ENCODE data around the gene AP3S1. TPM values are rescaled to one million over a fixed set of nuclear protein-coding genes. Genes with fewer than 3 reads are reported as not detected.
"Not testable (repeated sequence)": the region's sequence is repeated elsewhere in the genome, so short reads cannot be mapped to it uniquely, and the experiment has no call there.

AP3S1 gene
- polyA plus RNA-seq, 3 donors = 30.2 to 86.1 (median 84.8) TPM

DNA sequence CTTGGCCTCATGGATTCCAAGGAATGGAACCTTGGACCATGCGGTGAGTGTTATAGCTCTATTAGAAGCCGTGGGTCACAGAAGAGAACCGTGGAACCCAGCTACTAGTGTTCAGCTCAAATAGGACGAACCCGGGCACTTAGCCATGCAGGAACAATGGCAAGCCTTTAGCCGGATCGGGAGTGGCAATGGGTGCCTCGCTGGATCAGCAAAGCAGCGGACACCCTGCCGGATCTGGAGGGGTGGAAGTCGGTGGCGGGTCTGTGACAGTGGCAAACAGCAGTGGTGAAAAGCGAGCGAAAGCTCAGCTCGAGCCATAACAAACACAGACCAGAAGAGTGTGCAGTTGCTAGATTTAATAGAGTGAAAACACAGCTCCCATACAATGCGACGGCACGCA, 22.9 kb upstream of the AP3S1 start:
- H3K27ac Mint-ChIP-seq = peak overlapping the region in 1 of 7 donors; percentile 8
- peak overlapping the region in 1 of 2 donors; percentile 40 for H3K4me3 Mint-ChIP-seq
- H3K4me3 ChIP-seq (replicated peaks in 1 of 3; ENCODE audit: low read depth in 2 of 3, low read length in 3 of 3) = no peak overlapping the region
- no peak overlapping the region for H3K9ac ChIP-seq (ENCODE audit: insufficient read depth, low read length, poor library complexity, severe bottlenecking)
- H3K27ac ChIP-seq (ENCODE audit: low read depth in 1 of 2, low read length in 2 of 2) = no peak overlapping the region
- TF ChIP-seq, protein P1, sequence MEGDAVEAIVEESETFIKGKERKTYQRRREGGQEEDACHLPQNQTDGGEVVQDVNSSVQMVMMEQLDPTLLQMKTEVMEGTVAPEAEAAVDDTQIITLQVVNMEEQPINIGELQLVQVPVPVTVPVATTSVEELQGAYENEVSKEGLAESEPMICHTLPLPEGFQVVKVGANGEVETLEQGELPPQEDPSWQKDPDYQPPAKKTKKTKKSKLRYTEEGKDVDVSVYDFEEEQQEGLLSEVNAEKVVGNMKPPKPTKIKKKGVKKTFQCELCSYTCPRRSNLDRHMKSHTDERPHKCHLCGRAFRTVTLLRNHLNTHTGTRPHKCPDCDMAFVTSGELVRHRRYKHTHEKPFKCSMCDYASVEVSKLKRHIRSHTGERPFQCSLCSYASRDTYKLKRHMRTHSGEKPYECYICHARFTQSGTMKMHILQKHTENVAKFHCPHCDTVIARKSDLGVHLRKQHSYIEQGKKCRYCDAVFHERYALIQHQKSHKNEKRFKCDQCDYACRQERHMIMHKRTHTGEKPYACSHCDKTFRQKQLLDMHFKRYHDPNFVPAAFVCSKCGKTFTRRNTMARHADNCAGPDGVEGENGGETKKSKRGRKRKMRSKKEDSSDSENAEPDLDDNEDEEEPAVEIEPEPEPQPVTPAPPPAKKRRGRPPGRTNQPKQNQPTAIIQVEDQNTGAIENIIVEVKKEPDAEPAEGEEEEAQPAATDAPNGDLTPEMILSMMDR (IDR thresholded peaks at IDR 0.05) = no peak
- peaks cover 0 to 15% of the 10 kb centered on the region in 2 donors for H3K9me3 ChIP-seq (replicated peaks in 1 of 2; ENCODE audit: control insufficient read depth in 1 of 2, insufficient read depth in 1 of 2, low read length in 2 of 2)
- DNase-seq = no peak
- no peaks in the 10 kb centered on the region for H4K20me1 ChIP-seq (ENCODE audit: insufficient read depth, low read length)
- peaks cover 0 to 12% (median 10%) of the 10 kb centered on the region in 7 donors for H3K9me3 Mint-ChIP-seq
- H3K79me2 ChIP-seq (ENCODE audit: insufficient read depth, low read length) = no peaks in the 10 kb centered on the region
- peaks cover 17% of the 10 kb centered on the region for H3K4me1 Mint-ChIP-seq
- H3K27me3 ChIP-seq (ENCODE audit: control insufficient read depth in 2 of 2, insufficient read depth in 2 of 2, low read length in 2 of 2) = peaks cover 46 to 58% of the 10 kb centered on the region in 2 donors
- WGBS (ENCODE audit: insufficient coverage) = 98% methylated on average over 10 of the region's 18 CpGs
- H2AFZ ChIP-seq (ENCODE audit: insufficient read depth, low read depth, low read length, poor library complexity, severe bottlenecking) = no peak overlapping the region
- H3K36me3 ChIP-seq (replicated peaks in 1 of 2; ENCODE audit: control insufficient read depth in 1 of 2, insufficient read depth in 2 of 2, low read length in 2 of 2) = no peaks in the 10 kb centered on the region
- H3K27me3 Mint-ChIP-seq (ENCODE audit: low read depth in 3 of 3) = peaks cover 57 to 63% (median 59%) of the 10 kb centered on the region in 3 donors
- peaks cover 12 to 16% of the 10 kb centered on the region in 2 donors for H3K4me1 ChIP-seq (ENCODE audit: control insufficient read depth in 1 of 2, insufficient read depth in 2 of 2, low read length in 2 of 2)
- intact Hi-C loops (cut with micrococcal nuclease) = no loop called here
- H3K36me3 Mint-ChIP-seq = peaks cover 3 to 5% of the 10 kb centered on the region in 2 donors
- H3K4me2 ChIP-seq (replicated peaks; ENCODE audit: extremely low read depth, low read length, poor library complexity, severe bottlenecking) = no peak overlapping the region

DNA sequence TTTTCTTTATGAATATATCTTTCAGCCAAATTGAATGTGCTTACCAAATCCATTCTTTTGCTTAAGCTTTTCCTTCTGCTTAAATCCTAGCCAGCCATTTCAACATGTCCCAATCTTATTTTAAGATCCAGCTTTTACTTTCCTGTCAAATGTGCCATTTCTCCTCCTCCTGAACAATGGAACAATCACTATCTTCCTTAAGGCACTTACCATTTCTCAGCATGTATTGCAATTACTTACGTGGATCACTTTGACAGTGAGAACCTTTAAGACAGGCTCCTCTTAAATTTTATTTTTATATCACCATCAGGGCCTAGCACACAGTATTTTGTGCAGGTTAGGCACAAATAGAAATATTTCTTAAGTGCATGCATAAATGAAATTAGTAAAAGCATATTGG, 20.9 kb upstream of the AP3S1 start:
- Histone ChIP-seq H3K4me1 (ENCODE audit: control insufficient read depth in 1 of 2, insufficient read depth in 2 of 2, low read length in 2 of 2) (peaks cover 9 to 11% of the 10 kb centered on the region in 2 donors), H3K36me3 (replicated peaks in 1 of 2; ENCODE audit: control insufficient read depth in 1 of 2, insufficient read depth in 2 of 2, low read length in 2 of 2) (no peaks in the 10 kb centered on the region), H3K9ac (ENCODE audit: insufficient read depth, low read length, poor library complexity, severe bottlenecking) (no peak overlapping the region), H3K27ac (ENCODE audit: low read depth in 1 of 2, low read length in 2 of 2) (no peak overlapping the region), H3K4me2 (replicated peaks; ENCODE audit: extremely low read depth, low read length, poor library complexity, severe bottlenecking) (no peak overlapping the region), H3K9me3 (replicated peaks in 1 of 2; ENCODE audit: control insufficient read depth in 1 of 2, insufficient read depth in 1 of 2, low read length in 2 of 2) (peaks cover 0 to under 1% of the 10 kb centered on the region in 2 donors), H3K79me2 (ENCODE audit: insufficient read depth, low read length) (no peaks in the 10 kb centered on the region), H3K4me3 (replicated peaks in 1 of 3; ENCODE audit: low read depth in 2 of 3, low read length in 3 of 3) (no peak overlapping the region), H4K20me1 (ENCODE audit: insufficient read depth, low read length) (no peaks in the 10 kb centered on the region), H2AFZ (ENCODE audit: insufficient read depth, low read depth, low read length, poor library complexity, severe bottlenecking) (no peak overlapping the region), H3K27me3 (ENCODE audit: control insufficient read depth in 2 of 2, insufficient read depth in 2 of 2, low read length in 2 of 2) (peaks cover 26 to 38% of the 10 kb centered on the region in 2 donors)
- DNase-seq = no peak
- TF ChIP-seq, protein P1 (IDR thresholded peaks at IDR 0.05) = no peak
- Mint-ChIP-seq H3K27me3 (ENCODE audit: low read depth in 3 of 3) (peaks cover 37 to 44% (median 40%) of the 10 kb centered on the region in 3 donors), H3K9me3 (peaks cover 0 to 23% (median 20%) of the 10 kb centered on the region in 7 donors), H3K36me3 (peaks cover 0 to 5% of the 10 kb centered on the region in 2 donors), H3K4me3 (no peak overlapping the region), H3K27ac (no peak overlapping the region), H3K4me1 (peaks cover 9% of the 10 kb centered on the region)
- intact Hi-C loops (cut with micrococcal nuclease) = no loop called here
- WGBS (ENCODE audit: insufficient coverage) = no CpG with 5 or more reads among the region's 1 CpG

- peaks cover 21 to 22% of the 10 kb centered on the region in 2 donors for H3K36me3 Mint-ChIP-seq
- WGBS (ENCODE audit: insufficient coverage) = no CpG with 5 or more reads among the region's 1 CpG
- H3K36me3 ChIP-seq (replicated peaks in 1 of 2; ENCODE audit: control insufficient read depth in 1 of 2, insufficient read depth in 2 of 2, low read length in 2 of 2) = peaks cover 19 to 20% of the 10 kb centered on the region in 2 donors
- H3K4me3 ChIP-seq (replicated peaks in 1 of 3; ENCODE audit: low read depth in 2 of 3, low read length in 3 of 3); H3K27ac Mint-ChIP-seq; intact Hi-C loops (cut with micrococcal nuclease); H3K79me2 ChIP-seq (ENCODE audit: insufficient read depth, low read length); DNase-seq; H3K27me3 Mint-ChIP-seq (ENCODE audit: low read depth in 3 of 3); H4K20me1 ChIP-seq (ENCODE audit: insufficient read depth, low read length); H3K4me3 Mint-ChIP-seq; H3K9me3 ChIP-seq (replicated peaks in 1 of 2; ENCODE audit: control insufficient read depth in 1 of 2, insufficient read depth in 1 of 2, low read length in 2 of 2); H3K27ac ChIP-seq (ENCODE audit: low read depth in 1 of 2, low read length in 2 of 2); H2AFZ ChIP-seq (ENCODE audit: insufficient read depth, low read depth, low read length, poor library complexity, severe bottlenecking); H3K4me2 ChIP-seq (replicated peaks; ENCODE audit: extremely low read depth, low read length, poor library complexity, severe bottlenecking); H3K27me3 ChIP-seq (ENCODE audit: control insufficient read depth in 2 of 2, insufficient read depth in 2 of 2, low read length in 2 of 2); H3K4me1 ChIP-seq (ENCODE audit: control insufficient read depth in 1 of 2, insufficient read depth in 2 of 2, low read length in 2 of 2); H3K9ac ChIP-seq (ENCODE audit: insufficient read depth, low read length, poor library complexity, severe bottlenecking); H3K4me1 Mint-ChIP-seq: not testable (repeated sequence)
- peaks cover 0 to 28% (median 21%) of the 10 kb centered on the region in 7 donors for H3K9me3 Mint-ChIP-seq
Measured at GRCh38 chr5:115824983-115825382, 16.8 kb upstream of the AP3S1 start.

All from CD14-positive monocyte (primary cell).